SK-N-SH treated with all-trans-retinoic acid at 6 μM for 48 hours (cell line): ENCODE results near the gene HARS1.
A peak's percentile ranks its signal among the peaks of the same experiment; 100 is the strongest.
"Not testable (repeated sequence)": the region's sequence is repeated elsewhere in the genome, so short reads cannot be mapped to it uniquely, and the experiment has no call there.

Source experiments
- ATAC-seq: fragments of 200-7000 bp; cut with Tn5 transposase; 3 replicates; pipeline ENCODE4 v1.9.1; 2020; ENCODE audit warnings: mild to moderate bottlenecking, moderate library complexity
- BACH2 ChIP-seq: fragments of 250-450 bp; sonication (Bioruptor Pico); IDR thresholded peaks from 2 replicates; pipeline ENCODE4 v1.9.0; 2021; ENCODE audit warnings: mild to moderate bottlenecking, borderline replicate concordance
- CREB5 ChIP-seq: fragments of 250-450 bp; sonication (Bioruptor Pico); IDR thresholded peaks from 2 replicates; pipeline ENCODE4 v1.5.1; 2020; ENCODE audit warnings: low read depth, mild to moderate bottlenecking, moderate library complexity
- CSDC2 ChIP-seq: fragments of 250-450 bp; sonication (Bioruptor Pico); IDR thresholded peaks from 2 replicates; pipeline ENCODE4 v1.5.0; 2020; ENCODE audit warnings: mild to moderate bottlenecking, moderate library complexity
- GLIS3 ChIP-seq: fragments of 250-450 bp; sonication (Bioruptor Pico); IDR thresholded peaks from 2 replicates; pipeline ENCODE4 v1.5.0; 2020; ENCODE audit warnings: mild to moderate bottlenecking, moderate library complexity
- ISL1 ChIP-seq: fragments of 250-450 bp; sonication (Bioruptor Pico); IDR thresholded peaks from 2 replicates; pipeline ENCODE4 v2.1.2; 2022; ENCODE audit warnings: mild to moderate bottlenecking, moderate library complexity
- PPARA ChIP-seq: fragments of 250-450 bp; sonication (Bioruptor Pico); IDR thresholded peaks from 2 replicates; pipeline ENCODE4 v1.5.0; 2020; ENCODE audit warnings: mild to moderate bottlenecking, borderline replicate concordance
- RARB ChIP-seq: fragments of 250-450 bp; sonication (Bioruptor Pico); IDR thresholded peaks from 2 replicates; pipeline ENCODE4 v1.8.0; 2021; ENCODE audit warnings: mild to moderate bottlenecking, moderate library complexity
- SNAI2 ChIP-seq: fragments of 250-450 bp; sonication (Bioruptor Pico); IDR thresholded peaks from 2 replicates; pipeline ENCODE4 v1.5.0; 2020; ENCODE audit warnings: mild to moderate bottlenecking, moderate library complexity
- TCF4 ChIP-seq: fragments of 250-450 bp; sonication (Bioruptor Pico); IDR thresholded peaks from 2 replicates; pipeline ENCODE4 v1.8.0; 2021; ENCODE audit warnings: mild to moderate bottlenecking, moderate library complexity, borderline replicate concordance
- TOX ChIP-seq: fragments of 250-450 bp; sonication (Bioruptor Pico); IDR thresholded peaks from 2 replicates; pipeline ENCODE4 v1.8.0; 2021; ENCODE audit warnings: mild to moderate bottlenecking, moderate library complexity, borderline replicate concordance
- TSHZ2 ChIP-seq: fragments of 250-450 bp; sonication (Bioruptor Pico); IDR thresholded peaks from 2 replicates; pipeline ENCODE4 v1.5.0; 2020; ENCODE audit warnings: mild to moderate bottlenecking, moderate library complexity
- ZC3H10 ChIP-seq: fragments of 250-450 bp; sonication (Bioruptor Pico); IDR thresholded peaks from 2 replicates; pipeline ENCODE4 v1.5.1; 2021; ENCODE audit warnings: mild to moderate bottlenecking, moderate library complexity
- ZFP3 ChIP-seq: fragments of 250-450 bp; sonication (Bioruptor Pico); IDR thresholded peaks from 2 replicates; pipeline ENCODE4 v1.5.0; 2020; ENCODE audit warnings: mild to moderate bottlenecking, moderate library complexity
- ZFP30 ChIP-seq: fragments of 450-650 bp; formaldehyde crosslinking; IDR thresholded peaks from 2 replicates; pipeline ENCODE4 v1.5.0; 2022; ENCODE audit warnings: mild to moderate bottlenecking, moderate library complexity
- ZNF565 ChIP-seq: fragments of 450-650 bp; formaldehyde crosslinking; conservative IDR thresholded peaks from 2 replicates; pipeline ENCODE4 v1.5.0; 2020; ENCODE audit warnings: low read depth, mild to moderate bottlenecking, moderate library complexity
- ZNF8 ChIP-seq: fragments of 450-650 bp; formaldehyde crosslinking; IDR thresholded peaks from 2 replicates; pipeline ENCODE4 v1.5.0; 2020; ENCODE audit warnings: mild to moderate bottlenecking, moderate library complexity
- TF ChIP-seq, protein P1 (sequence below): fragments of 250-450 bp; sonication (Bioruptor Pico); IDR thresholded peaks from 2 replicates; pipeline ENCODE4 v1.8.0; 2021; ENCODE audit warnings: low read depth, mild to moderate bottlenecking, moderate library complexity, borderline replicate concordance
- TF ChIP-seq, protein P2 (sequence below): fragments of 250-450 bp; sonication (Bioruptor Pico); IDR thresholded peaks from 2 replicates; pipeline ENCODE4 v1.8.0; 2020; ENCODE audit warnings: mild to moderate bottlenecking, moderate library complexity, borderline replicate concordance

HARS1 gene

DNA sequence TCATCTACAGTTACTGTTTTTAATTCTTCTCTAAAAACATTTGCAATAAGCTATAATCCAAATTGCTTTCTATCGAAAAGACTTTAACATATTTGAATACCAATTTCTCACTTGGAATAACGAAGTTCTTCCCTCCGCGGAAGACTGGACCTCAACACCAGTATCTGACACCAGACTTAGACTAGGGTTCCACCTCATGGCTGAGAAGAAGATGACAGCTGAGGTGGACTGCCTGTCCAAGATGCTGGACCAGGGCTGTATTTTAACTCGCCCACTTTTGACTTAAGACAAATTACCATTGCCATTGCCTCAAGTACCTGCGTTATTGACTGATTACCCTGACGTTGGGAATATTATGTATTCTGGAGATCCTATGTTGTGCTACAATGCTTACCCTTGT lies 43.2 kb upstream of the HARS1 start:
- TF ChIP-seq GLIS3 (CRISPR knock-in tag), result no peak
- no peak for TF ChIP-seq TOX (CRISPR knock-in tag)
- no peak for TF ChIP-seq ZNF565 (CRISPR knock-in tag)
- TF ChIP-seq BACH2 (CRISPR knock-in tag), result no peak
- TF ChIP-seq ISL1 (CRISPR knock-in tag), result no peak
- TF ChIP-seq PPARA (CRISPR knock-in tag), result no peak
- TF ChIP-seq SNAI2 (CRISPR knock-in tag), result no peak
- no peak; the same call in 2 of the 3 replicates for ATAC-seq

- TF ChIP-seq PPARA (CRISPR knock-in tag), result no peak
- no peak for TF ChIP-seq ZC3H10 (CRISPR knock-in tag)
- TF ChIP-seq TSHZ2, result no peak
- TF ChIP-seq SNAI2 (CRISPR knock-in tag), result no peak
- TF ChIP-seq, protein P1, sequence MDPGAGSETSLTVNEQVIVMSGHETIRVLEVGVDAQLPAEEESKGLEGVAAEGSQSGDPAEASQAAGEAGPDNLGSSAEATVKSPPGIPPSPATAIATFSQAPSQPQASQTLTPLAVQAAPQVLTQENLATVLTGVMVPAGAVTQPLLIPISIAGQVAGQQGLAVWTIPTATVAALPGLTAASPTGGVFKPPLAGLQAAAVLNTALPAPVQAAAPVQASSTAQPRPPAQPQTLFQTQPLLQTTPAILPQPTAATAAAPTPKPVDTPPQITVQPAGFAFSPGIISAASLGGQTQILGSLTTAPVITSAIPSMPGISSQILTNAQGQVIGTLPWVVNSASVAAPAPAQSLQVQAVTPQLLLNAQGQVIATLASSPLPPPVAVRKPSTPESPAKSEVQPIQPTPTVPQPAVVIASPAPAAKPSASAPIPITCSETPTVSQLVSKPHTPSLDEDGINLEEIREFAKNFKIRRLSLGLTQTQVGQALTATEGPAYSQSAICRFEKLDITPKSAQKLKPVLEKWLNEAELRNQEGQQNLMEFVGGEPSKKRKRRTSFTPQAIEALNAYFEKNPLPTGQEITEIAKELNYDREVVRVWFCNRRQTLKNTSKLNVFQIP (CRISPR knock-in tag), result no peak
- TF ChIP-seq CREB5, result no peak
- no peak for TF ChIP-seq ZFP30
- no peak for TF ChIP-seq ZNF8 (CRISPR knock-in tag)
- TF ChIP-seq TCF4 (CRISPR knock-in tag), result no peak
- TF ChIP-seq RARB, result no peak
- no peak for TF ChIP-seq CSDC2 (CRISPR knock-in tag)
- no peak for TF ChIP-seq ZFP3 (CRISPR knock-in tag)
- TF ChIP-seq BACH2 (CRISPR knock-in tag), result no peak
- TF ChIP-seq ISL1 (CRISPR knock-in tag), result no peak
- no peak for ATAC-seq
Observed at GRCh38 chr5:140733098-140733497, 41.9 kb upstream of the HARS1 start.

DNA sequence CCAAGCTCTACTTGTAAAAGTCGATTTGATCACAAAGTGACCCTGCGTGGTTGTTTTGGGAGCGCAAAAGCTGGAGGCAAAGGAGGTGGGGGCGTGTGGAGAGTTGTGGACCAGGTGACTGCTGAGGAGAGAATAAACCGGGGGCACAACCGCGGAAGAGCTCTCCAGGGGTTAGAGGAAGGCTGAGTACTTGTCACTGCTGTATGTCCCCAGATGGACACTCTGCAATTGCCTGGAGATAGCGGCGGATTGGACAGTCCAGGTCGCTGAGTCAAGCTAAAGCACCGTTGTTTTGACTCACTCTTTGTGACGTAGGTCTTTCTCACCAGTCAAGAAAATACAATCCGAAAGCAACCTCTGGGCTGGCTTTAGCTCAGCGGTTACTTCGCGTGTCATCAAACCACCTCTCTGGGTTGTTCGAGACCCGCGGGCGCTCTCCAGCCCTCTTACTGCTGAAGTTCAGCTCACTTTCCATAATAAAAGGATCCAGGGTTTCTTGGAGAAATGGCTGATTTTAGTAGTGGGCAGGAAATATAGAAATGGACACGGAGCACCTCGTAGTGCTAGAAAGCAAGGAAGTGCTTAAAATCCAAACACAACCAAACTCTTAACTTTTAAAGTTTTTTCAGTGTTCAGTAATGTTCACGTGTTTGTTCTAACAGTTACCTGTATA lies 34.8 kb upstream of the HARS1 start:
- ATAC-seq, result peak; percentile 97
- TF ChIP-seq, protein P2, sequence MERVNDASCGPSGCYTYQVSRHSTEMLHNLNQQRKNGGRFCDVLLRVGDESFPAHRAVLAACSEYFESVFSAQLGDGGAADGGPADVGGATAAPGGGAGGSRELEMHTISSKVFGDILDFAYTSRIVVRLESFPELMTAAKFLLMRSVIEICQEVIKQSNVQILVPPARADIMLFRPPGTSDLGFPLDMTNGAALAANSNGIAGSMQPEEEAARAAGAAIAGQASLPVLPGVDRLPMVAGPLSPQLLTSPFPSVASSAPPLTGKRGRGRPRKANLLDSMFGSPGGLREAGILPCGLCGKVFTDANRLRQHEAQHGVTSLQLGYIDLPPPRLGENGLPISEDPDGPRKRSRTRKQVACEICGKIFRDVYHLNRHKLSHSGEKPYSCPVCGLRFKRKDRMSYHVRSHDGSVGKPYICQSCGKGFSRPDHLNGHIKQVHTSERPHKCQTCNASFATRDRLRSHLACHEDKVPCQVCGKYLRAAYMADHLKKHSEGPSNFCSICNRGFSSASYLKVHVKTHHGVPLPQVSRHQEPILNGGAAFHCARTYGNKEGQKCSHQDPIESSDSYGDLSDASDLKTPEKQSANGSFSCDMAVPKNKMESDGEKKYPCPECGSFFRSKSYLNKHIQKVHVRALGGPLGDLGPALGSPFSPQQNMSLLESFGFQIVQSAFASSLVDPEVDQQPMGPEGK (CRISPR knock-in tag), result 0 out of 2 replicates have a peak, but pooled peaks have one; percentile 31
- no peak for TF ChIP-seq TSHZ2
- TF ChIP-seq, protein P1 (CRISPR knock-in tag), result peak; percentile 61; the same call in 1 of the 2 replicates

DNA sequence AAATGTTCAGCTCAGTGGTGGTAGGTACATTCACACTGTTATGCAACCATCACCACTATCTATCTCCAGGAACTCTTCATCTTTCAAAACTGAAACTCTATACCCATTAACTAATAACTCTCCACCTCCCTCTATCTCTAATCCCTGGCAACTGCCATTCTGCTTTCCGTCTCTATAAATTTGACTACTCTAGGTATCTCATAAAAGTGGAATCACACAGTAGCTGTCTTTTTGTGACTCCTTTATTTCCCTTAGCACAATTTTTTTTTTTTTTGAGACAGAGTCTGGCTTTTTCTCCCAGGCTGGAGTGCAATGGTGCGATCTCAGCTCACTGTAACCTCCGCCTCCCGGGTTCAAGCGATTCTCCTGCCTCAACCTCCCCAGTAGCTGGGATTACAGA lies 30.2 kb upstream of the HARS1 start:
- not testable (repeated sequence) for ATAC-seq

GRCh38 chr5:140720738-140721137 lies 29.6 kb upstream of the HARS1 start:
- ATAC-seq, result not testable (repeated sequence)
